ENCODE measurements around the gene BATF3.

BATF3 gene

GRCh38 chr1:212684521-212685090 is 15.0 kb downstream of the BATF3 start:
- no peak for DNase-seq (ENCODE audit: low spot score)

GRCh38 chr1:212684076-212684475 is 15.6 kb downstream of the BATF3 start:
- no peak for DNase-seq (ENCODE audit: low spot score)

GRCh38 chr1:212683357-212683722 is 16.3 kb downstream of the BATF3 start:
- DNase-seq (ENCODE audit: low spot score), result no peak

GRCh38 chr1:212680680-212681389 is 18.8 kb downstream of the BATF3 start:
- no peak for DNase-seq (ENCODE audit: low spot score)

GRCh38 chr1:212678456-212679410 is 20.9 kb downstream of the BATF3 start:
- DNase-seq (ENCODE audit: low spot score), result no peak

GRCh38 chr1:212677573-212677972 is 22.1 kb downstream of the BATF3 start:
- no peak for DNase-seq (ENCODE audit: low spot score)

GRCh38 chr1:212677136-212677535 is 22.5 kb downstream of the BATF3 start:
- DNase-seq (ENCODE audit: low spot score), result no peak

GRCh38 chr1:212675675-212676074 is 24.0 kb downstream of the BATF3 start:
- DNase-seq (ENCODE audit: low spot score), result no peak

GRCh38 chr1:212674872-212675271 is 24.8 kb downstream of the BATF3 start:
- DNase-seq (ENCODE audit: low spot score), result no peak

GRCh38 chr1:212671342-212672031 is 28.2 kb downstream of the BATF3 start:
- no peak for DNase-seq (ENCODE audit: low spot score)

GRCh38 chr1:212670882-212671281 is 28.8 kb downstream of the BATF3 start:
- DNase-seq (ENCODE audit: low spot score), result no peak

- DNase-seq (ENCODE audit: low spot score), result no peak
These were observed 29.3 kb downstream of the BATF3 start for GRCh38 chr1:212670301-212670700.

- no peak for DNase-seq (ENCODE audit: low spot score)
These were observed 30.0 kb downstream of the BATF3 start for GRCh38 chr1:212669600-212669999.

GRCh38 chr1:212669102-212669501 is 30.5 kb downstream of the BATF3 start:
- no peak for DNase-seq (ENCODE audit: low spot score)

- no peak for DNase-seq (ENCODE audit: low spot score)
These were observed 31.2 kb downstream of the BATF3 start for GRCh38 chr1:212668477-212668876.

GRCh38 chr1:212667223-212668139 is 32.2 kb downstream of the BATF3 start:
- peak; percentile 17 for DNase-seq (ENCODE audit: low spot score)

- no peak for DNase-seq (ENCODE audit: low spot score)
These were observed 33.4 kb downstream of the BATF3 start for GRCh38 chr1:212666116-212666775.

- peak; percentile 73 for DNase-seq (ENCODE audit: low spot score)
These were observed 34.2 kb downstream of the BATF3 start for GRCh38 chr1:212665241-212666115.

- DNase-seq (ENCODE audit: low spot score), result no peak
These were observed 35.0 kb downstream of the BATF3 start for GRCh38 chr1:212664409-212665199.
